Karpas-422 (cell line): ENCODE measurements around the gene PLAA. TPM values are rescaled to one million over a fixed set of nuclear protein-coding genes. Genes with fewer than 3 reads are reported as not detected.
"Not testable (repeated sequence)": the region's sequence is repeated elsewhere in the genome, so short reads cannot be mapped to it uniquely, and the experiment has no call there.

Experiments
- DNase-seq: peaks from one replicate; pipeline ENCODE4 v3.0.0-alpha.2; 2015
- H2AFZ ChIP-seq: fragments of 200-600 bp; sonication (generic); 2 replicates; pipeline ENCODE4 v1.6.1; 2014; ENCODE audit warnings: antibody characterized with exemption, low read length, mixed read lengths
- H3K27ac ChIP-seq: fragments of 200-600 bp; sonication (generic); 2 replicates; pipeline ENCODE4 v1.5.1; 2014; ENCODE audit warnings: mild to moderate bottlenecking, low read length, moderate library complexity
- H3K27me3 ChIP-seq: fragments of 200-600 bp; sonication (generic); 2 replicates; pipeline ENCODE4 v1.6.1; 2014; ENCODE audit warnings: low read length, mixed read lengths
- H3K36me3 ChIP-seq: fragments of 200-600 bp; sonication (generic); 2 replicates; pipeline ENCODE4 v1.6.1; 2014; ENCODE audit warnings: low read length, mixed read lengths; ENCODE audit not compliant: insufficient read depth
- H3K4me1 ChIP-seq: fragments of 200-600 bp; sonication (generic); 2 replicates; pipeline ENCODE4 v1.6.1; 2014; ENCODE audit warnings: mild to moderate bottlenecking, low read length, mixed read lengths
- H3K4me2 ChIP-seq: fragments of 200-600 bp; sonication (generic); 2 replicates; pipeline ENCODE4 v1.6.1; 2014; ENCODE audit warnings: low read length, low read depth, mild to moderate bottlenecking; ENCODE audit not compliant: poor library complexity, severe bottlenecking
- H3K4me3 ChIP-seq: fragments of 200-600 bp; sonication (generic); 2 replicates; pipeline ENCODE4 v1.5.1; 2014; ENCODE audit warnings: mild to moderate bottlenecking, antibody characterized with exemption, low read length, mixed read lengths
- H3K79me2 ChIP-seq: fragments of 200-600 bp; sonication (generic); 2 replicates; pipeline ENCODE4 v1.6.1; 2014; ENCODE audit warnings: mild to moderate bottlenecking, low read length, mixed read lengths
- H3K9ac ChIP-seq: fragments of 200-600 bp; sonication (generic); 2 replicates; pipeline ENCODE4 v1.6.0; 2014; ENCODE audit warnings: low read length
- H3K9me2 ChIP-seq: fragments of 200-600 bp; sonication (generic), shearing (Covaris generic); replicated peaks from 2 replicates; pipeline ENCODE4 v1.6.0; 2014; ENCODE audit warnings: mild to moderate bottlenecking, low read length, moderate library complexity; ENCODE audit not compliant: insufficient read depth
- H3K9me3 ChIP-seq: fragments of 300-700, 200-600 bp; sonication (generic); 2 replicates; pipeline ENCODE4 v1.6.1; 2014; ENCODE audit warnings: low read length, mixed read lengths
- H4K20me1 ChIP-seq: fragments of 200-600 bp; sonication (generic); 2 replicates; pipeline ENCODE4 v1.6.1; 2014; ENCODE audit warnings: mild to moderate bottlenecking, antibody characterized with exemption, low read length, low read depth; ENCODE audit not compliant: insufficient read depth
- small RNA-seq: library from RNA; depleted of rRNA; stranded (forward); fragments of <200 nt; gene quantifications from one replicate; pipeline ENCODE3, GENCODE V24; 2014
- total RNA-seq: library from RNA; depleted of rRNA; stranded (reverse); fragments of >200 nt; shearing (Covaris generic); gene quantifications from 2 replicates; pipeline ENCODE4 v1.2.3, GENCODE V29; 2014; ENCODE audit warnings: low replicate concordance; rRNA removed

PLAA gene
- total RNA-seq, 1 experiment from 2014 or later: 50.6 TPM

DNA sequence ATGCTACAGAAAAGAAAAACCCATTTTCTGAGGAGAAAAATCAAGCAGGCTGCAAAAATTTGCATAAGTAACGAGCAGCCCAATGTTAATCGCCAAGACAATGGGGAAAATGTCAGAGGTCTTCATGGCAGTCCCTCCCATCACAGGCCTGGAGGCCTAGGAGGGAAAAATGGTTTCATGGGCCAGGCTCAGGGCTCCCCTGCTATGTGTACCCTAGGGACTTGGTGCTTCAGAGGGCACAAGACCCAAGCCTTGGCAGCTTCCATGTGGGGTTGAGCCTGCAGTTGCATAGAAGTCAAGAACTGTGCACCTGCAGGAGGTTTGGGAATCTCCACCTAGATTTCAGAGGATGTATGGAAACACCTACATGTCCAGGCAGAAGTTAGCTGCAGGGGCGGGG is 64.9 kb downstream of the PLAA start:
- Histone ChIP-seq H4K20me1 (no peaks in the 10 kb centered on the region), H3K9me3 (peaks cover 4% of the 10 kb centered on the region; the same call in 1 of the 2 replicates), H3K27me3 (no peaks in the 10 kb centered on the region), H3K27ac (no peak overlapping the region), H3K4me1 (no peaks in the 10 kb centered on the region), H3K36me3 (peaks cover 95% of the 10 kb centered on the region), H2AFZ (no peak overlapping the region), H3K9me2 (no peaks in the 10 kb centered on the region), H3K4me3 (no peak overlapping the region), H3K4me2 (no peak overlapping the region), H3K9ac (no peak overlapping the region), H3K79me2 (peaks cover 82% of the 10 kb centered on the region)
- no peak for DNase-seq

DNA sequence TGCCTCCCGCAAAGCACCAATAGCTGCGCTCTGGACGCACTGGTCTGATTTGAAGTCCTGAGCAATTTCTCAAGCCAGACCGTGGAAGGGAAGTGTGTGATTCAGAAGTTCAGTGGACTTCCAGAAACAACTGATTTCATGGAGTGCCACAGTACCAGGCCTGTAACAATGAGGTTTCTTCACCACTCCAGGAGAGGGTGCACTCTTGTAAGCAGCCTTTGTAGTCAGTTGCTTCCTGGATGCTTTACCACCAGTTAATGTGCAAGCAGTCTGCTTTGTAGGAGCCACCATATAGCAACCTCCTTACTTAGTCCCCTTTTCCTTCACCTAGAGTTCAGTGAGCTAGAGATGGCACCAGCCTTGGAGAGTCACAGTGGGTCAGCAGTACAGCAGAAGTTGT is 66.8 kb downstream of the PLAA start:
- DNase-seq: no peak
- Histone ChIP-seq H3K9me2 (no peaks in the 10 kb centered on the region), H3K27me3 (no peaks in the 10 kb centered on the region), H3K79me2 (peaks cover 76% of the 10 kb centered on the region), H4K20me1 (no peaks in the 10 kb centered on the region), H3K4me1 (no peaks in the 10 kb centered on the region), H3K9me3 (peaks cover 4% of the 10 kb centered on the region; the same call in 1 of the 2 replicates), H3K4me3 (no peak overlapping the region), H3K27ac (no peak overlapping the region), H2AFZ (no peak overlapping the region), H3K9ac (no peak overlapping the region), H3K4me2 (no peak overlapping the region), H3K36me3 (peaks cover 77% of the 10 kb centered on the region)

DNA sequence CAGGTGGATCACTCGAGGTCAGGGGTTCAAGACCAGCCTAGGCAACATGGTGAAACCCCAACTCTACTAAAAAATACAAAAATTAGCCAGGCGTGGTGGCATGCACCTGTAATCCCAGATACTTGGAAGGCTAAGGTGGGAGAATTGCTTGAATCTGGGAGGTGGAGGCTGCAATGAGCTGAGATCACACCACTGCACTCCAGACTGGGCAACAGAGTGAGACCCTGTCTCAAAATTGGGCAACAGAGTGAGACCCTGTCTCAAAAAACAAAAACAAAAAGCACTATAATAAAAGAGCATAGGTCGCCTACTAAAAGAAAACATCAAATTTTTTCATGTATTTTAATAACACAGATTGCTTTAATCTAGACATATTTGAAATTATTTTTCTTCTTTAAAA is 71.9 kb downstream of the PLAA start:
- not testable (repeated sequence) for H3K4me2 ChIP-seq, DNase-seq, H3K4me1 ChIP-seq, H3K4me3 ChIP-seq, H3K9ac ChIP-seq, H4K20me1 ChIP-seq, H3K27ac ChIP-seq, H3K9me2 ChIP-seq, H3K27me3 ChIP-seq, H3K9me3 ChIP-seq, H2AFZ ChIP-seq
- Histone ChIP-seq H3K79me2 (peaks cover 68% of the 10 kb centered on the region), H3K36me3 (peaks cover 41% of the 10 kb centered on the region)

DNA sequence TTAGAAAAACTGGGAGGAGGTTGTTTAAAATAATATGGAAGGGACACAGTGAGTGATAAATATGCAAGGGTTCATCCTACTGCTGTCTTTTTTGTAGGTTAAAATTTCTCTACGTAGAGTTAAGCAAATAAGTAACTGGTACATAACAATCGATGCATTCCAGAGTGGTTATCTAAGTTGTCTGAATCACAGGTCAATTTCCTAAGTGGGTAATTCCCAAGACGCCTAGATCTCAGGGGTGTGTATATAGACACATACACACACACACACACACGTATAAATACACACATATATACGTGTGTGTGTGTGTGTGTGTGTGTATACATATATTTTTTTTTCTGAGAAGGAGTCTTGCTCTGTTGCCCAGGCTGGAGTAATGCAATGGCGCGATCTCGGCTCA is 76.8 kb downstream of the PLAA start:
- no peaks in the 10 kb centered on the region for H3K9me3 ChIP-seq
- H3K79me2 ChIP-seq: peaks cover 59% of the 10 kb centered on the region
- H4K20me1 ChIP-seq: no peaks in the 10 kb centered on the region
- no peaks in the 10 kb centered on the region for H3K27me3 ChIP-seq
- DNase-seq: no peak
- H3K9ac ChIP-seq: no peak overlapping the region
- H3K36me3 ChIP-seq: peaks cover 32% of the 10 kb centered on the region; the same call in 1 of the 2 replicates
- H3K4me1 ChIP-seq: peaks cover 9% of the 10 kb centered on the region
- no peak overlapping the region for H3K4me2 ChIP-seq
- H3K9me2 ChIP-seq: no peaks in the 10 kb centered on the region
- H3K4me3 ChIP-seq: no peak overlapping the region
- no peak overlapping the region for H2AFZ ChIP-seq
- no peak overlapping the region for H3K27ac ChIP-seq

GRCh38 chr9:26863074-26863473 is 84.0 kb downstream of the PLAA start:
- Histone ChIP-seq H3K4me2 (no peak overlapping the region), H3K9me2 (no peaks in the 10 kb centered on the region), H3K79me2 (peaks cover 16% of the 10 kb centered on the region), H3K9ac (no peak overlapping the region), H3K9me3 (no peaks in the 10 kb centered on the region), H3K4me1 (no peaks in the 10 kb centered on the region), H4K20me1 (no peaks in the 10 kb centered on the region), H3K27ac (no peak overlapping the region), H3K36me3 (peaks cover 31% of the 10 kb centered on the region), H3K27me3 (no peaks in the 10 kb centered on the region), H2AFZ (no peak overlapping the region), H3K4me3 (no peak overlapping the region)
- DNase-seq: peak; percentile 53

DNA sequence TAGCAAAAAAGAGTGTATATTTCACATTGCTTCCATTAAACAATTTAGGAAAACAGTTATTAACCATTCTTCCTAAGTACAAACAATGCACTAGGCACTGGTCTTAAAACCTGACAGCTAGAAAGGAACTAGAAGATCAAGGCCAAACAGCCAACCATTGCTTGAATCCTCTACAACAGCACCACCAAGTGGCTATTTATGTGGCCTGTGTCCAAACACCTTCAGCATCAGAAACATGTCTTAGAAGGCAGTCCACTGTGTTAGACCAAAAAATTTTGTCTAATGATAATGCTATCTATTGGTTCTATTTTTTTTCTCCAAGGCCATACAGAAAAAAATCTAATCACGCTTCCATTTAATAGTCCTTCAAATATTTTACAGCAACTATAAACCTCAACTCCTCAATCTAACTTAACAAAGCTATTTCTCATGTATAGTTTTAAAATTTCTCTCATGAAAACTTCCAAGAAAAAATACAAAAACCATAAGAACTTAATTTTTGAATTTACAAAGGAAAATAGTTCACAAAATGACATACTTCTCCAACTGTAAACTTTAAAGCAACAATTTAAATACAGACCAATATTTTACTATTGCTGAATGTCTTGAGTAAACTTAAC is 90.5 kb downstream of the PLAA start:
- H3K36me3 ChIP-seq: peaks cover 62% of the 10 kb centered on the region
- no peak overlapping the region for H3K9ac ChIP-seq
- no peak overlapping the region for H3K4me2 ChIP-seq
- peak; percentile 87 for DNase-seq
- no peaks in the 10 kb centered on the region for H3K9me2 ChIP-seq
- H3K27ac ChIP-seq: no peak overlapping the region
- peaks cover 59% of the 10 kb centered on the region for H3K79me2 ChIP-seq
- H3K27me3 ChIP-seq: no peaks in the 10 kb centered on the region
- H4K20me1 ChIP-seq: no peaks in the 10 kb centered on the region
- no peaks in the 10 kb centered on the region for H3K9me3 ChIP-seq
- no peak overlapping the region for H2AFZ ChIP-seq
- H3K4me1 ChIP-seq: no peaks in the 10 kb centered on the region
- no peak overlapping the region for H3K4me3 ChIP-seq

Small RNA genes lying within 50 kb of the gene (small RNA-seq; reads per million reads assigned to genes)
- not detected for gene RN7SL100P

Other genes with a start within 250 kb of the PLAA start
- 42.6 and 44.3 TPM in 2 replicates for gene CAAP1, start 54.4 kb downstream of the PLAA start, total RNA-seq
- 25.8 and 29.3 TPM in 2 replicates for gene IFT74, start 9.2 kb upstream of the PLAA start, total RNA-seq
- not detected in 2 replicates for gene LRRC19, start 58.4 kb upstream of the PLAA start, total RNA-seq
- not detected in 2 replicates for gene TEK, start 162.0 kb upstream of the PLAA start, total RNA-seq